Measurements from ENCODE around the gene USH1G.

USH1G gene

GRCh38 chr17:74893936-74894671 is 29.0 kb downstream of the USH1G start:
- no peak overlapping the region for H3K4me3 ChIP-seq (ENCODE audit: low read depth, low read length)
- DNase-seq (ENCODE audit: low read depth) = no peak
- TF ChIP-seq CTCF (IDR thresholded peaks at IDR 0.05; ENCODE audit: low read depth, low read length) = no peak
- TF ChIP-seq POLR2A (IDR thresholded peaks at IDR 0.05; ENCODE audit: extremely low read depth, insufficient read length) = no peak
- no peak for TF ChIP-seq MAX (IDR thresholded peaks at IDR 0.05; ENCODE audit: low read depth, low read length)
- no peak for TF ChIP-seq MYC (IDR thresholded peaks at IDR 0.05; ENCODE audit: low read depth, low read length)

- no peak within 1 kb of the TSS for H3K4me3 ChIP-seq (ENCODE audit: low read depth, low read length)
- DNase-seq (ENCODE audit: low read depth) = no peak
- no peak for TF ChIP-seq MAX (IDR thresholded peaks at IDR 0.05; ENCODE audit: low read depth, low read length)
- TF ChIP-seq POLR2A (IDR thresholded peaks at IDR 0.05; ENCODE audit: extremely low read depth, insufficient read length) = no peak
- no peak for TF ChIP-seq MYC (IDR thresholded peaks at IDR 0.05; ENCODE audit: low read depth, low read length)
- no peak for TF ChIP-seq CTCF (IDR thresholded peaks at IDR 0.05; ENCODE audit: low read depth, low read length)
Observed at GRCh38 chr17:74892974-74893911, 29.8 kb downstream of the USH1G start, which contains the start of gene FADS6. Gene FADS6, minus strand, starts transcription at chr17:74893633. Its CDS starts 38 bp downstream, at chr17:74893595.

GRCh38 chr17:74892013-74892841 is 30.8 kb downstream of the USH1G start:
- no peak for DNase-seq (ENCODE audit: low read depth)
- TF ChIP-seq MAX (IDR thresholded peaks at IDR 0.05; ENCODE audit: low read depth, low read length) = no peak
- TF ChIP-seq POLR2A (IDR thresholded peaks at IDR 0.05; ENCODE audit: extremely low read depth, insufficient read length) = no peak
- no peak for TF ChIP-seq MYC (IDR thresholded peaks at IDR 0.05; ENCODE audit: low read depth, low read length)
- TF ChIP-seq CTCF (IDR thresholded peaks at IDR 0.05; ENCODE audit: low read depth, low read length) = no peak

GRCh38 chr17:74890554-74890953 is 32.5 kb downstream of the USH1G start:
- no peak for DNase-seq (ENCODE audit: low read depth)
- no peak for TF ChIP-seq CTCF (IDR thresholded peaks at IDR 0.05; ENCODE audit: low read depth, low read length)
- no peak for TF ChIP-seq POLR2A (IDR thresholded peaks at IDR 0.05; ENCODE audit: extremely low read depth, insufficient read length)
- no peak overlapping the region for H3K4me3 ChIP-seq (ENCODE audit: low read depth, low read length)

More at GRCh38 chr17:74892013-74892841, 30.8 kb downstream of the USH1G start:
- H3K4me3 ChIP-seq (ENCODE audit: low read depth, low read length) = no peak overlapping the region

GRCh38 chr17:74888469-74888868 is 34.6 kb downstream of the USH1G start:
- no peak for TF ChIP-seq MYC (IDR thresholded peaks at IDR 0.05; ENCODE audit: low read depth, low read length)
- TF ChIP-seq POLR2A (IDR thresholded peaks at IDR 0.05; ENCODE audit: extremely low read depth, insufficient read length) = no peak
- no peak for TF ChIP-seq CTCF (IDR thresholded peaks at IDR 0.05; ENCODE audit: low read depth, low read length)
- TF ChIP-seq MAX (IDR thresholded peaks at IDR 0.05; ENCODE audit: low read depth, low read length) = no peak
- no peak overlapping the region for H3K4me3 ChIP-seq (ENCODE audit: low read depth, low read length)
- DNase-seq (ENCODE audit: low read depth) = no peak
